IPS-15b (cell line): ENCODE data around the gene AP3B1.
A peak's percentile ranks its signal among the peaks of the same experiment; 100 is the strongest.

Source experiments
- H3K27me3 ChIP-seq: one replicate; pipeline ENCODE4 v1.6.1; 2013; ENCODE audit warnings: low read length; ENCODE audit not compliant: control insufficient read depth, insufficient read depth
- H3K36me3 ChIP-seq: one replicate; pipeline ENCODE4 v1.6.1; 2013; ENCODE audit warnings: low read length; ENCODE audit not compliant: control insufficient read depth, insufficient read depth
- H3K4me1 ChIP-seq: one replicate; pipeline ENCODE4 v1.6.1; 2013; ENCODE audit warnings: mild to moderate bottlenecking, low read length; ENCODE audit not compliant: control insufficient read depth, insufficient read depth
- H3K4me3 ChIP-seq: one replicate; pipeline ENCODE4 v1.5.1; 2013; ENCODE audit warnings: low read depth, low read length
- H3K9ac ChIP-seq: one replicate; pipeline ENCODE4 v1.6.1; 2013; ENCODE audit warnings: low read depth, mild to moderate bottlenecking, low read length
- H3K9me3 ChIP-seq: one replicate; pipeline ENCODE4 v1.6.1; 2013; ENCODE audit warnings: mild to moderate bottlenecking, low read length; ENCODE audit not compliant: control insufficient read depth, insufficient read depth

AP3B1 gene

DNA sequence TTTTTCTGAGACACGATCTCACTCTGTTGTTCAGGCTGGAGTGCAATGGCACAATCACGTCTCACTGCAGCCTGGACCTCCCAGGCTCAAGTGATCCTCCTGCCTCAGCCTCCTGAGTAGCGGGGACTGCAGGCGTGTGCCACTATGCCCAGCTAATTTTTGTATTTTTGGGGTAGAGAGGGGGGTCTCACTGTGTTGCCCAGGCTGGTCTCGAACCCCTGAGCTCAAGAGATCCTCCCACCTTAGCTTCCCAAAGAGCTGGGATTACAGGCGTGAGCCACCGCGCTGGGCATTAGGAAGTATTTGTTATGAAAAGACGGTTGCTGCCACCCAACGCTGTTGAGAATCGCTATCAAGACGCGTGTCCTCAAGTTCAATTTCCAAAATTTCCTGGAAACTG, 337.4 kb downstream of the AP3B1 start:
- H3K36me3 ChIP-seq: no peaks in the 10 kb centered on the region
- H3K9me3 ChIP-seq: no peaks in the 10 kb centered on the region
- peaks cover 78% of the 10 kb centered on the region for H3K27me3 ChIP-seq
- peak overlapping the region; percentile 40 for H3K4me3 ChIP-seq
- H3K9ac ChIP-seq: no peak overlapping the region
- H3K4me1 ChIP-seq: peaks cover 22% of the 10 kb centered on the region

DNA sequence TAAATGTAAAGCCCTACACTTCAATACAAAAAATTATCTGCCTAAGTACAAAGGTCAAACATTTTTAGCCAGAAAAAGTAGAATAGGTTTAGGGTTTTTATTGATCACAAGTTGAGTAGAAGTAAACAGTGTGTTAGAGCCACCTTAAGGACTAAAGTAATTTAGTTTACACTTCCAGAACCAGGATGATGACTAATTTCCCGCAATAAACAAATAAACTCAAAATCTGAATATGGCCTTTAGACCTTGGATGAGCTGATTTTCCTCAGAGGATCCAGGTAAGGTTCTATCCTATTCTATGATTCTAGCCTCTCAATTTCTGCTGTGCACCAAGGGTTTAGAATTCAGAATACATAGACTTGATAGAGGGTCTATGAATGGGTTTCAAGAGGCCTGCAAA, 338.9 kb downstream of the AP3B1 start:
- Histone ChIP-seq H3K4me3 (no peak overlapping the region), H3K4me1 (peaks cover 22% of the 10 kb centered on the region), H3K27me3 (peaks cover 73% of the 10 kb centered on the region), H3K36me3 (no peaks in the 10 kb centered on the region), H3K9ac (no peak overlapping the region), H3K9me3 (no peaks in the 10 kb centered on the region)

DNA sequence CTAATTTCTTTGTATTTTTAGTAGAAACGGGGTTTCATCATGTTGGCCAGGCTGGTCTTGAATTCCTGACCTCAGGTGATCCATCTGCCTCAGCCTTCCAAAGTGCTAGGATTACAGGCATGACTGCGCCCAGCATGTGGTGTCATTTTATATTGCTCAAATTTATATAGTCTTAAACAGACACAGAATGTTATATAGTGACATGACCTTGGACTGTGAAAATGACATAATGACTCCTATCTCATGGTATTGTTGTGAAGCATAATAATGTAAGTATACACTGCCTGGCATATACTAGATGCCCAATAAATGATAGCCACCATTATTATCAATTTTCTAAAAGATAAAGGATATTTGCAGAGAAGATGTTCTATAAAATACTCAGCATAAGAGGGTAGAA, 341.1 kb downstream of the AP3B1 start:
- Histone ChIP-seq H3K4me1 (peaks cover 1% of the 10 kb centered on the region), H3K9me3 (no peaks in the 10 kb centered on the region), H3K4me3 (no peak overlapping the region), H3K9ac (no peak overlapping the region), H3K36me3 (no peaks in the 10 kb centered on the region), H3K27me3 (peaks cover 62% of the 10 kb centered on the region)

DNA sequence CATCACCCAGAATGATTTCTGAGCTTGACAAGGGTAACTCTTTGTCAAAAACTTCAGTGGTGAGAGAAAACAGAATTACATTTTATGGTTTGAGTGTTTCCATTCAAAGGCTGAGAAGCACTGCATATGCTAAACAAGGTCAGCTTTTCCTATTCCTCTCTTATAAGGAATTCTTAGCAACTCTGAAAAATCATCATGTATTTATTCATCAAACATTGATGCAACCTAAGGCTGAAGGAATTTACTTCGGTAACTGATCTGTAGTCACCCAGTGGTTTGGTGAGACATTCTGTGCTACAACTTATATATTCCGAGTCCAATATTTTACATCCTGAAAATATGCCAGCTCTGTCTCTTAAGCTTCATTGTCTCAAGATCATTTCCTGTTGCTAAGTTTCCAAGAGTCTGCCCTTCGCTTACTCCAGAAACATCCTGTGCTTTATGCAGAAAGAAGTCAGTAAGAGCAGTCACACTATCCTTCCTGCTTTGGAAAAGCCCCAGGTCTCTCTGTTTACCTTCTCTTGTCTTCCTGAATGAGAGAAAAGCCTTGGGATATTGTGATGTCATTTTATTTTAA, 341.8 kb downstream of the AP3B1 start:
- Histone ChIP-seq H3K4me3 (no peak overlapping the region), H3K9me3 (no peaks in the 10 kb centered on the region), H3K27me3 (peaks cover 61% of the 10 kb centered on the region), H3K9ac (no peak overlapping the region), H3K36me3 (no peaks in the 10 kb centered on the region), H3K4me1 (no peaks in the 10 kb centered on the region)
